ENCODE data around the gene NPPB.

The NPPB gene

GRCh38 chr1:11891433-11892186, 32.9 kb upstream of the NPPB start:
- Histone ChIP-seq H3K27ac (no peak overlapping the region), H3K36me3 (replicated peaks) (no peaks in the 10 kb centered on the region), H3K4me3 (ENCODE audit: low read depth, low read length) (no peak overlapping the region), H3K27me3 (replicated peaks) (peaks cover 2% of the 10 kb centered on the region)
- in situ Hi-C loops (cut with HindIII; ENCODE audit: low pct_ligation_motif_present, low sequenced_read_pairs): no loop called here
- no peak for TF ChIP-seq CTCF (IDR thresholded peaks at IDR 0.05; ENCODE audit: low read depth, low read length, missing control alignments)
- DNase-seq: no peak

- H3K27ac ChIP-seq: no peak overlapping the region
- H3K36me3 ChIP-seq (replicated peaks): no peaks in the 10 kb centered on the region
- in situ Hi-C loops (cut with HindIII; ENCODE audit: low pct_ligation_motif_present, low sequenced_read_pairs): no loop called here
- peaks cover 2% of the 10 kb centered on the region for H3K27me3 ChIP-seq (replicated peaks)
- no peak overlapping the region for H3K4me3 ChIP-seq (ENCODE audit: low read depth, low read length)
- no peak for TF ChIP-seq CTCF (IDR thresholded peaks at IDR 0.05; ENCODE audit: low read depth, low read length, missing control alignments)
- no peak for DNase-seq
Observed at GRCh38 chr1:11888877-11889208, 30.1 kb upstream of the NPPB start.

DNA sequence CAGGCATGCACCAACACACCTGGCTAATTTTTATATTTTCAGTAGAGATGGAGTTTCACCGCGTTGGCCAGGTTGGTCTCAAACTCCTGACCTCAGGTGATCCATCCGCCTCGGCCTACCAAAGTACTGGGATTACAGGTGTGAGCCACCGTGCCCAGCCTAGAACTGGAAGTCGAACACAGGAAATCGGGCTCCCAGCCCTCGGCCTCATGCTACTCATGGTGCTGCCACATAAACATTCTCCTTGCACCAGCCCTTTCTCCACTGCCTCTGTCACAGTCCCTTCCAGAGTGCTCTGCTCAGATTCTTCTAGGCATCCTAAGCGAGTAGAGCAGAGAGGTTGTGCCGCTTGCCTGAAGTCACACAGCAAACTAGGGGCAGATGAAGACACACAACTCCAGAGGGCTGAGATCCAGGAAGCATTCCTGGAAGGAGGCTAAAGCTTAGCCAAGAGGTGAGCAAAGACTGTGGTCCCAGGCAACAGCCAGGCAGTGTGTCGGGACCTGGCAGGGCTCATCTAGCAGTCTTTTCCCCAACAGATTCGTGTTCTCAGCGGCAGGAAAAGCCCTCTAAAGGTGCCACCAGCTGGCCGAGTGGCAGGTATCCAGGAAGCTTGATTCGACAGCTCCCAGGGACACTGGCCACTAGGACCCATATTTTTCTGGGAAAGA, 29.6 kb upstream of the NPPB start:
- Histone ChIP-seq H3K27me3 (replicated peaks) (peaks cover 2% of the 10 kb centered on the region), H3K36me3 (replicated peaks) (no peaks in the 10 kb centered on the region), H3K27ac (no peak overlapping the region), H3K4me3 (ENCODE audit: low read depth, low read length) (no peak overlapping the region)
- in situ Hi-C loops (cut with HindIII; ENCODE audit: low pct_ligation_motif_present, low sequenced_read_pairs): no loop called here
- DNase-seq: no peak
- no peak for TF ChIP-seq CTCF (IDR thresholded peaks at IDR 0.05; ENCODE audit: low read depth, low read length, missing control alignments)

- DNase-seq: no peak
- TF ChIP-seq CTCF (IDR thresholded peaks at IDR 0.05; ENCODE audit: low read depth, low read length, missing control alignments): no peak
Observed at GRCh38 chr1:11887666-11888007, 28.9 kb upstream of the NPPB start.

GRCh38 chr1:11886986-11887665, 28.4 kb upstream of the NPPB start:
- Histone ChIP-seq H3K36me3 (replicated peaks) (no peaks in the 10 kb centered on the region), H3K27ac (no peak overlapping the region), H3K27me3 (replicated peaks) (no peaks in the 10 kb centered on the region), H3K4me3 (ENCODE audit: low read depth, low read length) (no peak overlapping the region)
- TF ChIP-seq CTCF (IDR thresholded peaks at IDR 0.05; ENCODE audit: low read depth, low read length, missing control alignments): no peak
- no peak for DNase-seq
- in situ Hi-C loops (cut with HindIII; ENCODE audit: low pct_ligation_motif_present, low sequenced_read_pairs): no loop called here

More at GRCh38 chr1:11887666-11888007, 28.9 kb upstream of the NPPB start:
- Histone ChIP-seq H3K27ac (no peak overlapping the region), H3K4me3 (ENCODE audit: low read depth, low read length) (no peak overlapping the region), H3K36me3 (replicated peaks) (no peaks in the 10 kb centered on the region), H3K27me3 (replicated peaks) (peaks cover 2% of the 10 kb centered on the region)
- in situ Hi-C loops (cut with HindIII; ENCODE audit: low pct_ligation_motif_present, low sequenced_read_pairs): no loop called here

Data from brain microvascular endothelial cell (primary cell).